ENCODE measurements around the gene MS4A18. TPM values are rescaled to one million over a fixed set of nuclear protein-coding genes. Genes with fewer than 3 reads are reported as not detected.
"Not testable (repeated sequence)": the region's sequence is repeated elsewhere in the genome, so short reads cannot be mapped to it uniquely, and the experiment has no call there.

Gene MS4A18
- total RNA-seq, 3 donors from 2014 or later, result not detected

GRCh38 chr11:60754887-60755286 is 30.4 kb downstream of the MS4A18 start:
- peak in 1 of 2 donors; percentile 24 for DNase-seq (ENCODE audit: low spot score in 2 of 2)
- TF ChIP-seq POLR2AphosphoS5 (IDR thresholded peaks at IDR 0.05), result no peak
- TF ChIP-seq POLR2A (IDR thresholded peaks at IDR 0.05), result no peak
- TF ChIP-seq CTCF (IDR thresholded peaks at IDR 0.05), result no peak
- Histone ChIP-seq H3K36me3 (no peaks in the 10 kb centered on the region), H3K27ac (no peak overlapping the region), H3K9me3 (no peaks in the 10 kb centered on the region), H3K27me3 (no peaks in the 10 kb centered on the region), H3K4me1 (no peaks in the 10 kb centered on the region), H3K4me3 (no peak overlapping the region)
- intact Hi-C loops (cut with DNase I; ENCODE audit: low total_unique reads), result no loop called here

DNA sequence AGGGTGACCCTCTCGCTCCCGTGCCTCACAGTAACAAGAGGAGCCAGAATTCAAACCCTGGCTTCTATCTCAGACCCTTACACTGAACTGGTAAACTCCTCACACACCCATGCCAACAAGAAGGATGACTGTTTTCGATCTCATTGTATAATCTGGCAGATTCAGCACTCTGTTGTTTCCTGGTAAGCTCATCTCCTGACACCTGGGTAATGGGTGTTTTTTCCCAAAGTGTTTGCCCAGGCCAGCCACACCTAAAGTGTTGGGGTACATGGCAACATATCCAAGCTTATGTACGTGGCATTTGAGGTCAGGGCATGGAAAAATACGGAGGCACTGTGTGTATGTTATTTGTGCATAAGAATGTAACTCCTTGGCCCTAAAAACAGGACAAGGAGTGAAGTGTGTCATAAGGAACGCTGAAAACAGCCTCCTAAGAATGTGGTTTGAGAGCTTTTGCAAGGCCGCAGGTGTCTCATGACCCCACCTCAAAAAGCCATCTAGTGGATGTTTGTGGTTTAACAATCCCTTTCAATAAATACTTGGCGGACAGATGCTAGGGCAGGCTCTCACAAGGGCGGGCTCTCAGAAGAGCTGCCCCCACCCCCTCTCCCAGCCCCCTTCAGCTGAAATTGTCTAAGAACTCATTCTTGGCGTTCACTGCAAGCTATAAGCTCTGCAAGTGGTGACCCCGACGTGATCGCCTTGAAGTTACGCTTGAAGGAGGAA is 31.9 kb downstream of the MS4A18 start, which contains the start of gene MS4A15:
MS4A15 (plus strand) TSS at position 561 of the 726 bp plus-strand sequence. CDS start 6,867 bp downstream, outside the sequence.
- DNase-seq (ENCODE audit: low spot score in 2 of 2), result peak in 1 of 2 donors; percentile 2
- no peak within 1 kb of the TSS for H3K27ac ChIP-seq
- no peak within 1 kb of the TSS for H3K4me3 ChIP-seq
- intact Hi-C loops (cut with DNase I; ENCODE audit: low total_unique reads), result no loop called here
- H3K9me3 ChIP-seq, result no peaks in the 10 kb centered on the region
- no peaks in the 10 kb centered on the region for H3K4me1 ChIP-seq
- no peaks in the 10 kb centered on the region for H3K36me3 ChIP-seq
- TF ChIP-seq POLR2AphosphoS5 (IDR thresholded peaks at IDR 0.05) (no peak), CTCF (IDR thresholded peaks at IDR 0.05) (peak in 2 of 3 donors; percentile 19 to 27)
- no peaks in the 10 kb centered on the region for H3K27me3 ChIP-seq

DNA sequence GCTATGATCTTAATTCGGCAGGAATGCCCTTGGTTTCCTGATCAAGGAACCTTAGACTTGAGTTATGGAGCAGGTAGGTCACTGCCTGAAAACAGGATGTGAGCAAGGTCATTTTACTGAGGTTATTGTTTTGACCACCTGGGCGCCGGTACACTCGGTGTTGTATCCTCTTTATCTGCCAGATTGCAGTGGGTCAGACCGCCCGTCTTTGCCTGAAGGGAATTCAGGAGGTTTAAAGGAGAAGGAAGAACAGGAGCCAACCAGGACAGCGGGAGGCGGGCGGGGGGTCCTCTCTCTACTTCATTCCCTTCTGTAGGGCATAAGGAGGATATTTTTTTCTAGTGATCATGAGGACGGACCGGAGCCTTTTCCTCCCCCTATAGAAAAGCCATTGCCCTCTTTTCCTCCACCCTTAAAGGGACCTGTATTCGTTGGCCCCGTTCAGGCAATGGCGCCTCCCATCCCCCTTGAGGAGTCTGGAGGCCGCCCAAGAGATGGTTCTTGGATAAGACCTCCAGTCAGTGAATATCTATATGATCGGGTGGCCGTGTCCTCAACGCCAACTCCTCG is 32.8 kb downstream of the MS4A18 start:
- no peaks in the 10 kb centered on the region for H3K9me3 ChIP-seq
- H3K4me3 ChIP-seq, result no peak overlapping the region
- intact Hi-C loops (cut with DNase I; ENCODE audit: low total_unique reads), result no loop called here
- DNase-seq (ENCODE audit: low spot score in 2 of 2), result peak in 1 of 2 donors; percentile 33
- H3K27ac ChIP-seq, result no peak overlapping the region
- H3K4me1 ChIP-seq, result no peaks in the 10 kb centered on the region
- H3K27me3 ChIP-seq, result no peaks in the 10 kb centered on the region
- TF ChIP-seq POLR2A (IDR thresholded peaks at IDR 0.05), result no peak
- H3K36me3 ChIP-seq, result no peaks in the 10 kb centered on the region

GRCh38 chr11:60758671-60759070 is 34.2 kb downstream of the MS4A18 start:
- H3K4me3 ChIP-seq; H3K4me1 ChIP-seq; H3K27ac ChIP-seq; intact Hi-C loops (cut with DNase I; ENCODE audit: low total_unique reads); H3K36me3 ChIP-seq; H3K9me3 ChIP-seq; DNase-seq (ENCODE audit: low spot score in 2 of 2); H3K27me3 ChIP-seq: not testable (repeated sequence)

- H3K4me3 ChIP-seq; H3K4me1 ChIP-seq; H3K27me3 ChIP-seq; H3K27ac ChIP-seq; intact Hi-C loops (cut with DNase I; ENCODE audit: low total_unique reads); H3K36me3 ChIP-seq; H3K9me3 ChIP-seq: not testable (repeated sequence)
- peak in 1 of 2 donors; percentile 31 for DNase-seq (ENCODE audit: low spot score in 2 of 2)
Observed at GRCh38 chr11:60759438-60760225, 35.1 kb downstream of the MS4A18 start.

DNA sequence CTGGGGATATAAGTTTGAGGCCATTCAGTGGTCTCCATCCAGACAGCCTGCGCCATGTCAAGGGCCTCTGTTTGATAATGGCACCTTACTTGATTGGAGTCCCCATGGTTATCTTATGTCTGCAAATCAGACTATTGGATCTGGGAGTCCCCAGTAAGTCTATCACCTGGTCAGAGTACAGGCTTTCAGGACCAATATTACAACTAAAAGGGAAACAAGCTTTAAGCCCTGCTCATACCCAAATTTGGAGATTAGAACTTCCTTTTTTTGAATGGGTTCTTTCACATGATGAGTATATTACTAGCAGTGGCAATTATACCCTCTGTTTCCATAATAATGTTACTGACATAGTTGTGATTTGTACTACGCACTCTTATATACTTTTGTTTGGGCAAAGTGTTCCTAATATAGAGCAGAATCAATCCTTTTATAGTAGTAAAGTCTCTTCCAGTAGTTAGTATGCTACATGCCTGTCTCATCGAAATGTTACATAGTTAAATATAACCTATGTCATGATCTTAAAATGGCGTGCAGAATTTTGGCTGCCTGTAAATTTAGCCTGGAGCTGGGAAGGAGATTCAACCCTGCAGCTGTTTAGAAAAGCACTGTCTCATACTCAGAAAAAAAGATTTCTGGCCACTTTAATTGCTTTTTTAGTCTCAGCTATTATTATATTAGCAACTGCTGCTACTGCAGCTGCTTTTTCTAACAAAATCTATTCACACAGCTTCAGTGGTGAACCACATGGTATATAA is 37.1 kb downstream of the MS4A18 start:
- no peaks in the 10 kb centered on the region for H3K4me1 ChIP-seq
- intact Hi-C loops (cut with DNase I; ENCODE audit: low total_unique reads), result no loop called here
- no peak for TF ChIP-seq POLR2AphosphoS5 (IDR thresholded peaks at IDR 0.05)
- no peak for TF ChIP-seq CTCF (IDR thresholded peaks at IDR 0.05)
- H3K27me3 ChIP-seq, result peaks cover 0 to 22% of the 10 kb centered on the region in 2 donors
- H3K36me3 ChIP-seq, result no peaks in the 10 kb centered on the region
- H3K9me3 ChIP-seq, result no peaks in the 10 kb centered on the region
- H3K4me3 ChIP-seq, result no peak overlapping the region
- DNase-seq (ENCODE audit: low spot score in 2 of 2), result no peak
- no peak overlapping the region for H3K27ac ChIP-seq
